Astrocyte (in vitro differentiated cells and primary cell): ENCODE results near the gene MYPOP. TPM values are rescaled to one million over a fixed set of nuclear protein-coding genes. Genes with fewer than 3 reads are reported as not detected.

Source experiments
- DNase-seq: peaks from one replicate; pipeline ENCODE4 v3.0.0-alpha.2; 2010; ENCODE audit warnings: low read depth
- FAIRE-seq: peaks from 2 replicates; lab custom pipeline; 2011; peaks lifted over from hg19 to GRCh38; lab: Jason Lieb, UNC
- H2AFZ ChIP-seq: 2 replicates; pipeline ENCODE4 v1.6.0; 2012; ENCODE audit warnings: low read depth, low read length, inconsistent platforms
- H3K27ac ChIP-seq: 2 replicates; pipeline ENCODE4 v1.5.1; 2011; ENCODE audit warnings: low read depth, low read length, inconsistent platforms
- H3K27me3 ChIP-seq: 2 replicates; pipeline ENCODE4 v1.6.0; 2011; ENCODE audit warnings: low read length, inconsistent platforms; ENCODE audit not compliant: insufficient read depth
- H3K36me3 ChIP-seq: 2 replicates; pipeline ENCODE4 v1.5.1; 2011; ENCODE audit warnings: low read length, inconsistent platforms; ENCODE audit not compliant: insufficient read depth
- H3K4me1 ChIP-seq: 2 replicates; pipeline ENCODE4 v1.5.1; 2011; ENCODE audit warnings: low read length, inconsistent platforms; ENCODE audit not compliant: insufficient read depth
- H3K4me2 ChIP-seq: 2 replicates; pipeline ENCODE4 v1.6.0; 2012; ENCODE audit warnings: low read length, inconsistent platforms
- H3K4me3 ChIP-seq: 2 replicates; pipeline ENCODE4 v1.5.1; 2011; ENCODE audit warnings: low read depth, mild to moderate bottlenecking, low read length, inconsistent platforms; ENCODE audit not compliant: insufficient read depth
- H3K79me2 ChIP-seq: 2 replicates; pipeline ENCODE4 v1.6.0; 2012; ENCODE audit warnings: mild to moderate bottlenecking, low read length, inconsistent platforms; ENCODE audit not compliant: insufficient read depth
- H3K9ac ChIP-seq: 2 replicates; pipeline ENCODE4 v1.6.0; 2012; ENCODE audit warnings: mild to moderate bottlenecking, low read length, inconsistent platforms
- H3K9me3 ChIP-seq: 2 replicates; pipeline ENCODE4 v1.5.1; 2012; ENCODE audit warnings: low read depth, mild to moderate bottlenecking, low read length, inconsistent platforms; ENCODE audit not compliant: insufficient read depth
- H4K20me1 ChIP-seq: 2 replicates; pipeline ENCODE4 v1.6.0; 2012; ENCODE audit warnings: low read length, inconsistent platforms; ENCODE audit not compliant: insufficient read depth
- H3K27ac Mint-ChIP-seq: one replicate; pipeline ENCODE4 v1.8.0; 2021; ENCODE audit warnings: mild to moderate bottlenecking, mixed read lengths; ENCODE audit not compliant: unreplicated experiment
- H3K27me3 Mint-ChIP-seq: one replicate; pipeline ENCODE4 v1.8.0; 2021; ENCODE audit warnings: low read depth, mixed read lengths; ENCODE audit not compliant: unreplicated experiment
- H3K36me3 Mint-ChIP-seq: one replicate; pipeline ENCODE4 v1.8.0; 2021; ENCODE audit warnings: low read depth, mixed read lengths; ENCODE audit not compliant: unreplicated experiment
- H3K4me1 Mint-ChIP-seq: one replicate; pipeline ENCODE4 v1.8.0; 2021; ENCODE audit warnings: low read depth, mixed read lengths; ENCODE audit not compliant: unreplicated experiment
- H3K4me3 Mint-ChIP-seq: one replicate; pipeline ENCODE4 v1.8.0; 2021; ENCODE audit warnings: mild to moderate bottlenecking, moderate library complexity, mixed read lengths; ENCODE audit not compliant: unreplicated experiment
- H3K9me3 Mint-ChIP-seq: one replicate; pipeline ENCODE4 v1.8.0; 2021; ENCODE audit warnings: mild to moderate bottlenecking, mixed read lengths; ENCODE audit not compliant: unreplicated experiment
- CTCF ChIP-seq: IDR thresholded peaks from 2 replicates; pipeline ENCODE4 v1.5.1; 2011; ENCODE audit warnings: low read depth, mild to moderate bottlenecking, inconsistent platforms, low read length, moderate library complexity; ENCODE audit not compliant: insufficient read depth
- EZH2 ChIP-seq: IDR thresholded peaks from 2 replicates; pipeline ENCODE4 v1.6.1; 2012; ENCODE audit warnings: mild to moderate bottlenecking, low read length, inconsistent platforms; ENCODE audit not compliant: insufficient read depth
- total RNA-seq: library from RNA; stranded (reverse); gene quantifications from 2 replicates; pipeline ENCODE4 v1.2.1, GENCODE V29; 2021

MYPOP gene
- total RNA-seq, 1 donor from 2014 or later = 11.0 TPM

GRCh38 chr19:45900738-45901431 lies 1.5 kb downstream of the MYPOP start:
- Mint-ChIP-seq H3K9me3 (no peaks in the 10 kb centered on the region), H3K27ac (no peak overlapping the region), H3K4me3 (peak overlapping the region; percentile 81), H3K4me1 (peaks cover 5% of the 10 kb centered on the region), H3K36me3 (peaks cover 13% of the 10 kb centered on the region), H3K27me3 (peaks cover 2% of the 10 kb centered on the region)
- FAIRE-seq (no peak), DNase-seq (no peak)
- no peaks in the 10 kb centered on the region for H3K27me3 ChIP-seq
- peak overlapping the region; percentile 48 for H3K4me3 ChIP-seq
- peak overlapping the region; percentile 100 for H3K4me2 ChIP-seq
- H3K4me1 ChIP-seq = peaks cover 9% of the 10 kb centered on the region
- H4K20me1 ChIP-seq = peaks cover 14% of the 10 kb centered on the region
- peak overlapping the region; percentile 4 for H3K9ac ChIP-seq
- peak overlapping the region; percentile 73 for H2AFZ ChIP-seq
- H3K79me2 ChIP-seq = peaks cover 4% of the 10 kb centered on the region
- H3K36me3 ChIP-seq = no peaks in the 10 kb centered on the region
- no peak for TF ChIP-seq CTCF
- no peak overlapping the region for H3K27ac ChIP-seq
- no peaks in the 10 kb centered on the region for H3K9me3 ChIP-seq

- Mint-ChIP-seq H3K36me3 (peaks cover 15% of the 10 kb centered on the region), H3K27ac (no peak overlapping the region), H3K4me1 (peaks cover 5% of the 10 kb centered on the region), H3K4me3 (peak overlapping the region; percentile 81), H3K27me3 (peaks cover 2% of the 10 kb centered on the region), H3K9me3 (no peaks in the 10 kb centered on the region)
- peak overlapping the region; percentile 100 for H3K4me2 ChIP-seq
- no peak for DNase-seq
- H3K27ac ChIP-seq = no peak overlapping the region
- H3K4me1 ChIP-seq = peaks cover 9% of the 10 kb centered on the region
- H3K27me3 ChIP-seq = no peaks in the 10 kb centered on the region
- no peak overlapping the region for H3K4me3 ChIP-seq
- H3K36me3 ChIP-seq = peaks cover 3% of the 10 kb centered on the region
- H3K9ac ChIP-seq = no peak overlapping the region
- no peaks in the 10 kb centered on the region for H3K9me3 ChIP-seq
- H3K79me2 ChIP-seq = peaks cover 4% of the 10 kb centered on the region
- H2AFZ ChIP-seq = no peak overlapping the region
- TF ChIP-seq CTCF (no peak), EZH2 (no peak)
- FAIRE-seq = no peak
- peaks cover 14% of the 10 kb centered on the region for H4K20me1 ChIP-seq
Measured at GRCh38 chr19:45899919-45900589, 2.4 kb downstream of the MYPOP start.

- Histone ChIP-seq H3K4me2 (no peak overlapping the region), H3K27ac (no peak overlapping the region), H2AFZ (no peak overlapping the region), H4K20me1 (peaks cover 14% of the 10 kb centered on the region), H3K4me1 (peaks cover 9% of the 10 kb centered on the region), H3K9me3 (no peaks in the 10 kb centered on the region), H3K27me3 (no peaks in the 10 kb centered on the region), H3K79me2 (peaks cover 4% of the 10 kb centered on the region), H3K9ac (no peak overlapping the region), H3K36me3 (peaks cover 3% of the 10 kb centered on the region), H3K4me3 (no peak overlapping the region)
- peaks cover 5% of the 10 kb centered on the region for H3K4me1 Mint-ChIP-seq
- TF ChIP-seq CTCF = no peak
- TF ChIP-seq EZH2 = no peak
- FAIRE-seq = no peak
- peaks cover 2% of the 10 kb centered on the region for H3K27me3 Mint-ChIP-seq
- DNase-seq = no peak
- H3K36me3 Mint-ChIP-seq = peaks cover 15% of the 10 kb centered on the region
- no peaks in the 10 kb centered on the region for H3K9me3 Mint-ChIP-seq
- H3K27ac Mint-ChIP-seq = no peak overlapping the region
- no peak overlapping the region for H3K4me3 Mint-ChIP-seq
Measured at GRCh38 chr19:45899253-45899652, 3.2 kb downstream of the MYPOP start.
